Thyroid gland (tissue), 4 donors: ENCODE results near the gene CA10.

ENCODE experiments used
- POLR2A ChIP-seq, 2 donors: fragments of 450-650 bp; IDR thresholded peaks; one replicate each; pipeline ENCODE4 v1.6.1; 2017; ENCODE audit warnings: antibody characterized with exemption in 2 of 2, mild to moderate bottlenecking in 2 of 2, moderate library complexity in 1 of 2
- TF ChIP-seq, protein P1 (sequence below), 6 experiments: fragments of 200-600 bp in 3 of 6; fragments of 450-650 bp in 3 of 6; sonication (generic) in 3 of 6; IDR thresholded peaks; one replicate each; pipeline ENCODE4 v1.5.1; 2016 to 2019; ENCODE audit warnings: antibody characterized with exemption in 6 of 6, mild to moderate bottlenecking in 2 of 6, inconsistent platforms in 1 of 6, moderate library complexity in 1 of 6

DNA sequence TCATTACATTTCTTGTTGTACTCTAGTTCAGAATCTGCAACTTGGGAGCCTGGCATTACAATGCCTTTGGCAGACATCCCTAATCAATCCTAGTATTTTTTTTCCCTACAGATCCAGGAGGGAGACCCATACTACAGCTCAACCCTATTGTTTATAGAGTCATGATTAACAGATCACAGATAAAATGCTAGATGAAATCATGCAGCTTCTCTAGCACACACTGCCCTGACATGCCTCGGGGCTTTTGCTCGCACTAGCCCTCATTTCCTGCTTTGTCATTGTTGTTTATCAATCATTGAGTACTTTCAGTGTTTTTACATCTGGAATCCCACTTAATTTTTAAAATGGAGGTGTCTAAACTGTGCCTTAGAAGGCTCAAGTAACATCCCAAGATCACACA is 412.5 kb downstream of the CA10 start:
- TF ChIP-seq, protein P1, sequence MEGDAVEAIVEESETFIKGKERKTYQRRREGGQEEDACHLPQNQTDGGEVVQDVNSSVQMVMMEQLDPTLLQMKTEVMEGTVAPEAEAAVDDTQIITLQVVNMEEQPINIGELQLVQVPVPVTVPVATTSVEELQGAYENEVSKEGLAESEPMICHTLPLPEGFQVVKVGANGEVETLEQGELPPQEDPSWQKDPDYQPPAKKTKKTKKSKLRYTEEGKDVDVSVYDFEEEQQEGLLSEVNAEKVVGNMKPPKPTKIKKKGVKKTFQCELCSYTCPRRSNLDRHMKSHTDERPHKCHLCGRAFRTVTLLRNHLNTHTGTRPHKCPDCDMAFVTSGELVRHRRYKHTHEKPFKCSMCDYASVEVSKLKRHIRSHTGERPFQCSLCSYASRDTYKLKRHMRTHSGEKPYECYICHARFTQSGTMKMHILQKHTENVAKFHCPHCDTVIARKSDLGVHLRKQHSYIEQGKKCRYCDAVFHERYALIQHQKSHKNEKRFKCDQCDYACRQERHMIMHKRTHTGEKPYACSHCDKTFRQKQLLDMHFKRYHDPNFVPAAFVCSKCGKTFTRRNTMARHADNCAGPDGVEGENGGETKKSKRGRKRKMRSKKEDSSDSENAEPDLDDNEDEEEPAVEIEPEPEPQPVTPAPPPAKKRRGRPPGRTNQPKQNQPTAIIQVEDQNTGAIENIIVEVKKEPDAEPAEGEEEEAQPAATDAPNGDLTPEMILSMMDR (IDR thresholded peaks at IDR 0.05) = no peak
- no peak for TF ChIP-seq POLR2A (IDR thresholded peaks at IDR 0.05)
